Muscle of arm (tissue), 12 donors: ENCODE measurements around the gene INPP5B. TPM values are rescaled to one million over a fixed set of nuclear protein-coding genes. Genes with fewer than 3 reads are reported as not detected.
"Not testable (repeated sequence)": the region's sequence is repeated elsewhere in the genome, so short reads cannot be mapped to it uniquely, and the experiment has no call there.

Experiments
- DNase-seq: peaks from one replicate; pipeline ENCODE4 v3.0.0-alpha.2; 2013
- polyA plus RNA-seq, 12 donors: library from polyadenylated mRNA; unstranded; fragments of 120-200 nt; gene quantifications; one replicate each; pipeline ENCODE4 v1.2.1, GENCODE V29; 2013; ENCODE audit not compliant: insufficient read length in 12 of 12

Gene INPP5B
- polyA plus RNA-seq, 12 donors = 3.5 to 16.5 (median 10.2) TPM; not detected in 1

DNA sequence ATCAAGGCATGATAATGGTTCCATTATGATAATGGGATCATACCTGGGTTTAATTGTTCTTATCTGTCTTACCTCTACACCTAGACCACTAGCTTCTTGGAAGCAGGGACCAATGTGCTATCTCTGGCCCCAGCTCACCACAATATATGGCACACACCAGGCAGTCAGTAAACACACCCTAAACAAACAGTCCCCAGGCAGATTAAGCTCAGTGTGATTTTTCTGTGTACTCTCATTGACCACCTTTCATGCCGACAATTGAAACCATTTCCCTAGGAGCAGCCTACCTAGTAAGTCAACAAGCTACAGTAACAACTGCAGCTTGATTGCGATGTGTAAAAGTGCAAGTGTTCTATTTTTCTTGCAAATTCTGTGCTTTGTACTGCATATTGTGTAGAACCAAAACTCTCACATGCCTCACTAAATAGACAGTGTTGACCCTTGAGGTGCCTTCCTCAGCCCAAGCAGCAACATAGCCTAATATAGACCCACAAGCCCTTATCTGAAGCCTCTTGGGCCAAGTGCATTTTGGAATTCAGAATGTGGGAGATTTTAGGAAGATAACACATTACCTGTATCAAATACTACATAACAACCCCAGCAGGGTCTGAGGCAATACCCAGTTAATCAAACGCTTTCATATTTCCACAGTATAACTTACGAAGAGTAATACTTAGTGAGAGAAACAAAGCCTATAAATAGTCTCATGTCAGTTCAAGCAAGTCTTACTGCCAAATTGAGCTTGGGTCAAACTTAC, 32.0 kb downstream of the INPP5B start:
- no peak for DNase-seq

DNA sequence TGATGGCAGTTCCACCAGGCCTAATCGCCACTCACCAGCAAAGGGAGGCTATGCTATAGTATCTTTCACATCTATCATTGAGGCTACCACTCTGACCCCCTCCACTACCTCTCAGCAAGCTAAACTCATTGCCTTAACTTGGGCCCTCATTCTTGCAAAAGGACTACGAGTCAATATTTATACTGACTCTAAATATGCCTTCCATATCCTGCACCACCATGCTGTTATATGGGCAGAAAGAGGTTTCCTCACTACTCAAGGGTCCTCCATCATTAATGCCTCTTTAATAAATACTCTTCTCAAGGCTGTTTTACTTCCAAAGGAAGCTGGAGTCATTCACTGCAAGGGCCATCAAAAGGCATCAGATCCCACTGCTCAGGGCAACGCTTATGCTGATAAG, 35.4 kb downstream of the INPP5B start:
- not testable (repeated sequence) for DNase-seq

GRCh38 chr1:37910886-37911285, 36.0 kb downstream of the INPP5B start:
- not testable (repeated sequence) for DNase-seq

DNA sequence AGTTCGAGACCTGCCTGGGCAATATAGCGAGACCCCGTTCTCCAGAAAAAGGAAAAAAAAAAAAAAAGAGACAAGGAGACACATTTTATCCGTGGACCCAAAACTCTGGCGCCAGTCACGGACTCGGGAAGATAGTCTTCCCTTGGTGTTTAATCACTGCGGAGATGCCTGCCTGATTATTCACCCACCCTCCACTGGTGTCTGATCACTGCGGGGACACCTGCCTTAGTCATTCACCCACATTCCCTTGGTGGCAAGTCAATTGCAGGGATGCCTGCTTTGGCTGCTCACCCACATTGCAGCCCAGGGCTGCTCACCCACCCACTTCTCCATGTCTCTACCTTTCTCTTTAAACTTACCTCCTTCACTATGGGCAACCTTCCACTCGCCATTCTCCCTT, 38.3 kb downstream of the INPP5B start:
- DNase-seq = not testable (repeated sequence)

GRCh38 chr1:37907416-37908125, 39.3 kb downstream of the INPP5B start:
- not testable (repeated sequence) for DNase-seq

- not testable (repeated sequence) for DNase-seq
Measured at GRCh38 chr1:37906591-37906990, 40.3 kb downstream of the INPP5B start.

DNA sequence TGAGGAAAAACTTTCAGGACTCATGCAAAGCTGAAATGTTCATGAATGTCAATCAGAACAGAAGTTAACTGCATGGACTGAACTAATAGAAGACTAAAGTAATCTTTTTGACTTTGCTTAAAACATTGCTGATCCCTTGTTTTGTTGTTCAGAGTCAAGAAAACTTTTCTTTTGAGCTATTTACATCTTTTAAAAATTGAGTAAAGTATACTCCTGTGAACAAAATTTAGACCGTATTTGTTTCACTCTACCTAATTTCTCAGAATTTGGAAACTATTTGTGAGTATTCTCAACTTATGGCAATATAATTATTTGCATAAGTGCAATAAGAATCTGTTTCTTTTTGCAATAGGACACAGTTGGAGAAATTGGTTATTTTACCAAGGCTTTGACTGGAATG, 41.1 kb downstream of the INPP5B start:
- no peak for DNase-seq

GRCh38 chr1:37903921-37904320, 42.9 kb downstream of the INPP5B start:
- DNase-seq = not testable (repeated sequence)

GRCh38 chr1:37902983-37903382, 43.9 kb downstream of the INPP5B start:
- no peak for DNase-seq

DNA sequence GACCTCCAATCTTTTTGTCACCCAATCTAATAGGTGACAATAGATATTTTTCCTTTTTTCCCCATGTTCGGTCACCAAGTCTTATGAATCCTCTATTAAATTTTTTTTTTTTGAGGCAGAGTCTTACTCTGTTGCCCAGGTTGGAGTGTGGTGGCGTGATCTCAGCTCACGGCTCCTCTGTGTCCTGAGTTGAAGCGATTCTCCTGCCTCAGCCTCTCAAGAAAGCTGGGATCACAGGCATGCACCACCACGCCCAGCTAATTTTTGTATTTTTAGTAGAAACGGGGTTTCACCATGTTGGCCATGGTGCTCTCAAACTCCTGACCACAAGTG, 45.0 kb downstream of the INPP5B start:
- no peak for DNase-seq

DNA sequence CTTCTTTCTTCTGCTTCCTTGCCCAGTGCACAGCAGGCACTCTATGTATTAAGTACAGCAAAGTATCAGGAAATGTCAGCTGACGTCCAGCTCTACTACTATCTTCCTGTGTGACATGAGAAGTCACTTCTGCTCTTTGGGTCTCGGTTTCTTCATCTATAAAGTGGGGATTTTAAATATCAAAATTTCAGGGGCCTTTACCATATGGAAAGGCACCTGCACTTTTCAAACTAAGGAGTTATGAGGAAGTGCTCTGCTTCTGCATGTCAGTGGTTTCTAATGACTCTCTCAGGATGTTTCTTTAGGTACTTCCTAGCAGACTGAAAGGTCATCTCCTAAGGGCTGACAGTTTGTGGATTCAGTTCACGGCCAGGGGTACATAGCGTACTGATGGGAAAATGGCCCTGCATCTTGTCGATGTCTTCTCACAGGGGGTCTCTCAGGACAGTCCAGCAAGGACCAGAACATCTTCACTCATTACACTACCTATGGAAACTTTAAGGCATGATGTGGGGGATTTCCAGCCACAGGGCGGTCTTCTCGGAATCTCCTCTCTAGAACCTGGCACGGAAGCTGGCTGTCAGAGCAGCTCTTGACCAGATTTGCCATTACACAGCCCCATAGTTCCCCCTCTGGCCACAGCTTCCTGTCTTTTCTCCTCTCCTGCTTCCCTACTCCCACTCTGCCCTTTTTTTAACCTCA, 45.5 kb downstream of the INPP5B start:
- DNase-seq = no peak

DNA sequence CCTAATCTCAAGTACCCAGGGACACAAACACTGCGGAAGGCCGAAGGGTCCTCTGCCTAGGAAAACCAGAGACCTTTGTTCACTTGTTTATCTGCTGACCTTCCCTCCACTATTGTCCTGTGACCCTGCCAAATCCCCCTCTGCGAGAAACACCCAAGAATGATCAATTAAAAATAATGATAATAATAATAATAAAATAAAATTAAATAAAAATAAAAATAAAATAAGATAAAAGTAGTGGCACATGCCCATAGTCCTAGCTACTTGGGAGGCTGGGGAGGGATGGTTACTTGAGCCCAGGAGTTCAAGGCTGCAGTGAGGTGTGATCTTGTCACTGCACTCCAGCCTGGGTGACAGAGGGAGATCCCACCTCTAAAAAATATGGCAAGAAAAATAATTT, 49.3 kb downstream of the INPP5B start:
- DNase-seq = not testable (repeated sequence)

DNA sequence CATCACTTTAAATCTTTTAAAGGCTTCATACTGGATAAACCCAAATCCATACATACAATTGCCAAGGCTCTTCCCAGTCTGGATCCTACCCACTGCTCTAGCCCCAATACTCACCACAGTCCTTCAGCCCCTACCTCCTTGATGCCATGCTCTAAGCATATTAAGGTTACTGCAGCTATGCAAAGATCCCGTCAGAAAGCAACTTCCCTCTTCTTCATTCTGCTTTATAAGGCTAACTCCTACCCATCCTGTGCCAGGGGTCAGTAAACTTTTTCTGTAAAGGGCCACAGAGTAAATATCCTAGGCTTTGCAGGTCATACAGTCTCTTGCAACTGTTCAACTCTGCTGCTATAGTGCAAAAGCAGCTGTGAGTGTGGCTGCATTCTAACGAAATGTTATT, 53.2 kb downstream of the INPP5B start:
- no peak for DNase-seq

GRCh38 chr1:37892151-37893047, 54.5 kb downstream of the INPP5B start:
- DNase-seq = no peak

DNA sequence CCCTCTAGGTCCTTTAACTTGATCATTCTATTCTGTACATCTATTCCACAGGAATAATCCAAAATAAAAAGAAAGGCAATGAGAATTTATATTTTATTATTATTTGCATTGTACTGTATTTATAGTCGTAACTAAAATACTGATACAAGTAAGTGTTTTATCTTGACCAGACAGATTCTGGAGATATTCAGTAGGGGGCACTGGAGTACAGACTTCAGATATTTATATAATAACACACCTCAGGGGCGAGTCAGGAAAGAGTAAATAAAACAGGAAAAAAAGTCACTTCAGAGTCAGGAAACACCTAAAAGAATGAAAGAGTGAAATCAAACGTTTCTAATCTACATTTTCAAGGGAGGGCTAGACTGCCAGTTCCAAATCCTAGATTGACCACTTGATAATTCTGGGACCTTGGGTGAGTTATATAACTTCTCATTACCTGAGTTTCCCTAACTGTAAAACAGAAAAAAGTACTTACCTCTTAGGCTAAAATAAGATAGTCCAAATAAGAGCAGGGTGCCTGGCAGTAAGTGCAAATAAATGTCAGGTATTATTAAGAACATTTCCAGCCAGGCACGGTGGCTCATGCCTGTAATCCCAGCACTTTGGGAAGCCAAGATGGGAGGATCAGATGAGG, 56.4 kb downstream of the INPP5B start:
- peak; percentile 12 for DNase-seq

GRCh38 chr1:37888022-37888700, 58.7 kb downstream of the INPP5B start:
- DNase-seq = no peak

DNA sequence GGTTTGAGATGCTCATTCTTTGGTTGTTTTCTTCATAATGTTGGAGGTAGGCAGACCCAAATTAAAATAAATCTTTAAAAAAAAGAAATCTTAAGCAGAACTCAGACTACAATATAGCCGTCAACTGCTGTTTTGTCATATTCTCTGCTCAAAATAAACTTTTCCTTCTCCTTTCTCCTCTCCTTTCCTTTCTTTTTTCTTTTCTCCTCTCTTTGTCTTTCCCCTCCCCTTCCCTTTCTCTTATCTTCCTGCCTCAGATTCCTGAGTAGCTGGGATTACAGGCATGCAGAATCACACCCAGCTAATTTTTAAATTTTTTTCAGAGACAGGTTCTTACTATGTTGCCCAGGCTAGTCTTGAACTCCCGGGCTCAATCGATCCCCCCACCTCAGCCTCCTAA, 62.7 kb downstream of the INPP5B start:
- DNase-seq = no peak

DNA sequence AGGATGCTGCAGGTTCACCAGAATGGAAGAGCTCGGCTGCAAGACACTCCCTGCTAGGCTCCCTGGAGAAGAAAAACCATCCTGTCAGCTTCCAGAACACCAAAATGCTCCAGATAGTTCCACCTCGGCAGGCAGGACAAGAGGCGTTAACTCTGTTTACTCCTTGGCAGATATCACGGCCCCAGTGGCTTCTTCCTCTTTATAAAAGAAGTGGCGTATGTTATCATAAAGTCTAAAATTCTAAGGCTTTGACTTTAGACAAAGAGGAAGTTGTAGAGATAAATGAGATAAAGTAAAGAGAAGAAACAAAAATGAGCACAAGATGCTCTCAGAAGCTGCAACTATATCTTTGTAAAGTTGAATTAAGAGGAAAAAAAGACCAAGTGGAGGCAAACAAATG, 63.2 kb downstream of the INPP5B start:
- no peak for DNase-seq

DNA sequence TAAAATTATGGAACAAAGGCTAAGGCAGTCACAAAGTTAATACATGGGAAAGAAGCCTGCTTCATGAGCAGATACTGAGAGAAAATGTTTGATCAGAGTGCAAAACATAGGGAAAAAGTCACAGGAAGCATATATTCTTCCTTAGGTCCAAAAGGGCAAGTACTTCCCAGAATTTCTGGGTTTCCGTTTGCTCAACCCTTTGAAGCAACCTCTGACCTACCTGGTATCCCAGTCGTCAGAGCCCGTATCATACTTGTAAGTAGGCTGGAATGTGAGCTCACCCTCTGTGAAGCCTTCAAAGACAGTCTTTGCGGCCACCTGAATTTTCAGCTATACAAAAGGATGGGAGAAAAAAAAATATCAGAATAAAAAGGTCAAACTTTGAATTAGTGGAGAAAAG, 67.0 kb downstream of the INPP5B start:
- DNase-seq = no peak

DNA sequence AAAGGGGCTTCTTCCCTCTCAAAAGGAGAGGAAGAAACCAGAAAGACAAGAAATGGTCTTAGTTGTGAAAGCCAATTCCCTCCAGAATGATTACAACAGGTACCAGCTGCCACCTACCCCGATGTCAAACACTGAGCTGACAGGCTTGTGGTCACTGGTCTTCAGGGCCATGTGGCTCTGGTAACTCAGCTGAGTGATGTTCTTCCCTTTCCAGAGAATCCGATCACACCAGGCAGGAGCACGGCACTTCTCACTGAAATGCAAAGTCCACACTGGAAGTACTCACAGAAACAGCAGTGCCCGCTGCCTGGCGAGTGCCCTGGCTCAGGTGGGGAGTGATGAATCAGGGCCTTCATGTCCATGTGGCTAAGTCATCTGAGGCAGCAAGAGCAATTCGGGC, 68.8 kb downstream of the INPP5B start:
- no peak for DNase-seq

GRCh38 chr1:37875833-37876232, 71.0 kb downstream of the INPP5B start:
- DNase-seq = no peak
